ENCODE measurements around the gene FAM200A.
"Not testable (repeated sequence)": the region's sequence is repeated elsewhere in the genome, so short reads cannot be mapped to it uniquely, and the experiment has no call there.

Gene FAM200A

DNA sequence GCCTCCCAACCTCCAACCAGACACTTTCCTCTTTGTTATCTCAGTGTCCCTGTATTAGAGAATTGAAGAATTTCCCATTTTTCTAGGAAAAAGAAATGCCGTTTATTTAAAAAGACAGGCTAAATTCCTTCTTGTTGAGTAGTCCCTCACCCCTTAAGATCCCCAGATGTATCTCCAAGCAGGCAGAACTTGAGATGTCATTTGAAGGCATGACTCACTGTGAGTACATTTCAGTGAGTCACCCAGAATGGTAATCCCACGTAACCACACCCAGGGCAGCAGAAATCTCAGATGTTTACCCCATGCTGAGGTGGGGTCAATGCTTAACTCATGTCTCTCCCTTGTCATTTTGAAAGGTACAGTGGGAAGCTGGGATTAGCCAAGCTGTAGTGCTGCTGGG, 10.9 kb upstream of the FAM200A start:
- ATAC-seq (peak; percentile 68), DNase-seq (peak; percentile 43 to 62)
- Mint-ChIP-seq H3K27me3 (no peaks in the 10 kb centered on the region), H3K27ac (peak overlapping the region; percentile 42 to 47), H3K4me3 (peak overlapping the region; percentile 23 to 59), H3K9me3 (no peaks in the 10 kb centered on the region), H3K4me1 (peaks cover 55% of the 10 kb centered on the region)

DNA sequence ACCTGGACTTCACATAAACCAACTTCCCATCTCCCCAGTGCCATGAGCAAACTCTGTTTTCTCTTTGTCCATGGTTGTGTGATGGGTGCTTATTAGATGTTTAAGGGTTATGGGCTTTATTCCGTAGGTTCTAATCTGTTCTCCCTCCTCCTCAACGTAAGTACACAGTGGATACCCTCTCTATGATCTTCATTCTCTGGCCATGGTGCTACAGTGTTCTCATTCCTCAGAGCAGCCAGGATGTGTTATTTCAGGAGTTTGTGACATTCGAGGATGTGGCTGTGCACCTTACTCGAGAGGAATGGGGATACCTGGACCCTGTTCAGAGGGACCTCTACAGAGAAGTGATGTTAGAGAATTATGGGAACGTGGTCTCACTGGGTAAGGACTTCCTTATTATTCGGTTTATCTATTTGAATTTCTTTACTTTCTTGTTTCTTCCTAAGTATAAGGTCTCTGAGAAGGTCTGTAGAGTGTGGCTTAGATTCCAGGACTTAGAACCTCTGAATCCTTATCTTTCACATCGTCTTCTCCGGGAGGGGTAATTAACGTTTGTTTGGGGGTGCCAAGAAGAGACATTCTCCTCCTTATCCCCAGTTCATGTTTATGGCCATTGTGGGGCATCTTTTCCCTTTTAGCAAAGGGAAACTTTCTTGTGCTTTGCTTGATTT, 10.3 kb upstream of the FAM200A start:
- DNase-seq (no peak), ATAC-seq (no peak)
- Mint-ChIP-seq H3K27ac (peak overlapping the region; percentile 42 to 47), H3K27me3 (no peaks in the 10 kb centered on the region), H3K4me1 (peaks cover 58% of the 10 kb centered on the region), H3K4me3 (peak overlapping the region in 1 of 2 donors; percentile 23), H3K9me3 (no peaks in the 10 kb centered on the region)

DNA sequence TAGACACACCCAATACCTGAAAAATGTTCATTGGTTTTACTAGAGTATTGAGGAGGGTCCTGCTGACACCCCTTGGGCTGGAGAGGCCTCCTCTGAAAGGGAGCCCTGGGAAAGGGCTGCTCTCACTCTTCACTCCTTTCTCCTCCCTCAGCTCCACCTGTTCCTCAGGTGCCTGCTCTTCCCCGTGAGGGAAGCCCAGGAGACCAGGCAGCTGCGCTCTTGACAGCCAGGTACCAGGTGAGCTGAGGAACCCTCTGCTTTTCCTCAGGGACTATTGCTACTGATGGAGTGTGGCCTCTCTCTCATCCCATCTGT, 9.8 kb upstream of the FAM200A start:
- Mint-ChIP-seq H3K27ac (no peak overlapping the region), H3K4me3 (peak overlapping the region in 1 of 2 donors; percentile 8), H3K4me1 (peaks cover 63% of the 10 kb centered on the region), H3K27me3 (no peaks in the 10 kb centered on the region), H3K9me3 (no peaks in the 10 kb centered on the region)
- ATAC-seq: no peak
- no peak for DNase-seq

DNA sequence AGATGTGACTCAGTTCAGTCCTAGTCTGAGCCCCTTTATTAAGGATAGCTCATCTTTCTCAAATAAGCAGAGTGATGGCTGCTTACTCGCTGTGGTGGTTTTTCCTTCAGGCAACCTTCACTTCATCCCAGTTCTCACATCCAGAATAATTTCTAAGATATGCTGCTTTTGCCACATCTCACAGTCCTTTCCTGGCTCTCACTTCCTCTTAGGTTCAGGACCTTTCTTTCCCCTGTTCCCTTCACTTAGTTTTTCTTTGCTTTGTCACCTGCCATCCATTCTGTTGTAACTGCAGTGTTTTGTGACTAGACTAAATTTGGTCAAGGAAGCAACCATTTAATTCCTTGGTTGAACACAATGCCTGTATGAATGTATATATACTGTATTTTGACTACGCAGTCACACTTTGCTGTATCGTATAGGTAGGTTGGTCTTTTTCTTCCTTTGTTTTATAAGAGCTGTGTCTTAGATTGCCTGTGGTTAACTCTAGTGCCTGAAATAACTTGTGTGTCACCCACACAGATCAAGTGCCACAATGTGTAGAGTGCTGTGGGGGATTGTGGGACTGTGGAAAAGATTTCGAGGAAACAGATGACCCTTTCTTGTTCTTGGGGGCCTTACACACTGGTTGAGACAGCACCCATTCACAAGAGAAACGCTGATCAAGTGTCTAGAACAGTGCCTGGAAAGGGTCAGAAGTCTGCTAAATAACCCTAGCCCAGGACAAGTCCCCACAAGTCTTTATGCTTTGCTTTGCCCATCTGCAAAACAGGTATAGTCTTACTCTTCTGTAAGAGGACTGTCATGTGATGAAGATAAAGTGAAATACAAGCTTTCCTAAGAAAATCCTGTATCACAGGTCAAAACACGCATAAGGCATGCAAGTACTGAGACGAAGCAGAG, 9.2 kb upstream of the FAM200A start:
- no peaks in the 10 kb centered on the region for H3K9me3 Mint-ChIP-seq
- H3K4me3 Mint-ChIP-seq: peak overlapping the region; percentile 49 to 100
- H3K4me1 Mint-ChIP-seq: peaks cover 63% of the 10 kb centered on the region
- H3K27me3 Mint-ChIP-seq: no peaks in the 10 kb centered on the region
- peak overlapping the region; percentile 49 to 54 for H3K27ac Mint-ChIP-seq
- ATAC-seq (no peak), DNase-seq (no peak)

DNA sequence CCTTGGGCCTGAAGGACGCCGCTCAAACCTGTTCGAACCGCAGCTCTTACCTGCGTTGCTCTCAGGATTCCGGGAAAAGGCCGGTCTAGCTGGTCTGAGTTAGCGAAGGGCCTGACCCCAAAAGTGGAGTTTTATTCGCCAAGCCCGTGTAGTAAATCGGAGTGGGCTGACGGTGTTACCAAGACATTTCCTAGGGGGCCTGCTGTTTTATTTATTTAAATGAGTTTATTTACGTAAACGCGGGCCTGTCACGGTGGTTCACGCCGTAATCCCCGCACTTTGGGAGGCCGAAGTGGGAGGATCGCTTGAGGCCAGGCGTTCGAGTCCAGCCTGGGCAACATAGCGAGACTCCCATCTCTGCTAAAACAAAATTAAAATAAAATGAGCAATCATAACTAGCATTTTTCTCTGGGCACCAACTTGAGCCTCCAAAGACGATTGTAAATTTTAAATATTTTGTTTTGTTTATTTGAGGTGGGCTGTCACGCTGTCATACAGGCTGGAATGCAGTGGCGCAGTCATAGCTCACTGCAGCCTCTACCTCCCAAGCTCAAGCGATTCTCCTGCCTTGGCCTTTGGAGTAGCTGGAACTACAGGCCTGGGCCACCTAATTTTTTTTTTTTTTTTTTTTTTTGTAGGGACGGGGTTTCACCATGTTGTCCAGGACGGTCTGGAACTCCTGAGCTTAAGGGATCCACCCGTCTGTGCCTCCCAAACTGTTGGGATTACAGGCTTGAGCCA, 7.4 kb upstream of the FAM200A start:
- H3K4me1 Mint-ChIP-seq: peaks cover 65% of the 10 kb centered on the region
- no peak for ATAC-seq
- DNase-seq: no peak
- no peaks in the 10 kb centered on the region for H3K27me3 Mint-ChIP-seq
- no peaks in the 10 kb centered on the region for H3K9me3 Mint-ChIP-seq
- H3K27ac Mint-ChIP-seq: peak overlapping the region; percentile 99 to 100
- H3K4me3 Mint-ChIP-seq: peak overlapping the region; percentile 92 to 100

DNA sequence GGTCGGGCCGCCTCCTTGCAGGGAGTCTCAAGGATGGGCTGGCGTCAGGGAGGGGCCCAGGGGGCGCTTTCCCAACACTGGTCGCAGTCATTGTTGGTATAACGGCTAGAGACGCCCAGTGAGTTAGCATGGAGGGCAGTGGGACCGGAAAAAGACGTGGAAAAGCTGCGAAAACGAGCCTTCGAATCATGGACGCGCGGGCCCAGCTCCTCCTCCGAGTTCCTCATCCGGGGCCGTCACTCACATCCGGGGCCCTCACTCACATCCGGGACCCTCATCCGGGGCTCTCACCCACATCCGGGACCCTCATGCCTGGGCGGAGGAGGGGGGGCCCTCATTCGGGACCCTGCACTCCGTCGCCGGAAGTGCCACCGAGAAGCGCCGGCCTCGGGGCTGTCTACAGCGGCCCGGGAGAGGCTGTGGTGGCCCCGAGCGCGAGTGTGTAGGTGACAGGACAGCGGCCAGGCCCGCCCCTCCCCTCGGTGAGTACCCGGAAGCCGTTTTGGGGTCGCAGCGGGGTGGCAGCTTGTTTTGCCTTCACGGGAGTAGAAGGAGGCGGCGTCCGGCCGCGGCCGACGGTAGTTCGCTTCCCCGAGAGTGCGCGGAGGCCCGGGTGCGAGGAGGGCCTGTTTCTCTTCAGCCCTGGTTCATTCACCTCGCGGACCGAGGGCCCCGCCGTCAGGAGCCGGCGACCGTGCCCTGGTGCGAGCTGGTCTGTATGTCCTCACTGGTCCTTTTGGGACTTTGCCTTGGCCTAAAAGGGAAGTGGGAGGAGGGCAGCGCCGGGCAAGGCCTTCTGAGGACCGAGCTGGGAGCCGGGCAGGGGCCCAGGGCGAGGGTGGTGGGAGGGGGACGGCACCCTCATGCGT, 6.6 kb upstream of the FAM200A start, which contains the start of gene ZNF655:
ZNF655 (plus strand) TSS at position 337 of the 869 bp plus-strand sequence. CDS start 1,918 bp downstream, outside the sequence.
- Mint-ChIP-seq H3K4me3 (peak within 1 kb of the TSS; percentile 92 to 100), H3K4me1 (peaks cover 57% of the 10 kb centered on the region), H3K27ac (peak within 1 kb of the TSS; percentile 99 to 100), H3K27me3 (no peaks in the 10 kb centered on the region), H3K9me3 (no peaks in the 10 kb centered on the region)
- DNase-seq: peak; percentile 91 to 92
- peak; percentile 91 for ATAC-seq

DNA sequence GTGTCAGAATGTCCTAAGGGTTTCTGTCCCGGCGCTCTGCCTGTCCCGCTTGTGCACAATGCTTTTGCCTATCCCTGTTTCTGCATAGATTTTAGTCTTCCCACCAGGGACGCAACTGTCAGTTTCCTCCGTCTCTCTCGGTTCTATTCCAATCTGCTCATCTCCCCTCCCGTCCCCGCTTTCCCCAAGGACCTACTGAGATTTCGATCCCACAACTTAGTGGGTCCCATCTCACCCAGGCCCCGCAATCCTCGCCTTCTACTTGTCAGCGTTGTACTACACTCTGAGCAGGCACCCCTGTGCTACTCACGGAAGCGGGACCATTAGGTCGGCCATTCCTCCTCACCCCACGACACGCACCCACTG, 6.0 kb upstream of the FAM200A start:
- Mint-ChIP-seq H3K9me3 (no peaks in the 10 kb centered on the region), H3K4me1 (peaks cover 57% of the 10 kb centered on the region), H3K27ac (peak overlapping the region; percentile 99 to 100), H3K4me3 (peak overlapping the region; percentile 92 to 100), H3K27me3 (no peaks in the 10 kb centered on the region)
- ATAC-seq (peak; percentile 62), DNase-seq (no peak)

DNA sequence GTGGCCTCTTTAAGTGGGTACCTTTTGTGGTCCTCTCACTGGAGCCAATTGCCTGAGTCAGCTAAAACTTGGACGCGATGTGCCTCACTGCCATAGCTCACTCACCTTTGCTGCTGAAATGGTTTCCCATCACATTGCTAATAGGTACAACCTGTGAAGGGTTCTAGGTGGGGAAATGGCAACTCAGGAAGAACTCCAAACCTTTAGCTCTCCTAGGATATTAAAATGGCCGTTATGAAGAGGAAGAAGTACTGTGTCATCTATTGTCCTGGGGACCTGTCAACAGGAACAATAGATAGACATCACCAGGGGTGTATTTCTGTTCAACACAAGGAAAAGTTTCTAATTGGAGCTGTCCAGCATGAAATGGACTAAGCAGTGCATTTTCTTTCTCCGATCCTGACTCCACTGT, 5.3 kb upstream of the FAM200A start:
- H3K27ac Mint-ChIP-seq: peak overlapping the region; percentile 71 to 86
- peaks cover 52% of the 10 kb centered on the region for H3K4me1 Mint-ChIP-seq
- ATAC-seq (no peak), DNase-seq (no peak)
- no peaks in the 10 kb centered on the region for H3K27me3 Mint-ChIP-seq
- H3K4me3 Mint-ChIP-seq: peak overlapping the region; percentile 92 to 100
- no peaks in the 10 kb centered on the region for H3K9me3 Mint-ChIP-seq

DNA sequence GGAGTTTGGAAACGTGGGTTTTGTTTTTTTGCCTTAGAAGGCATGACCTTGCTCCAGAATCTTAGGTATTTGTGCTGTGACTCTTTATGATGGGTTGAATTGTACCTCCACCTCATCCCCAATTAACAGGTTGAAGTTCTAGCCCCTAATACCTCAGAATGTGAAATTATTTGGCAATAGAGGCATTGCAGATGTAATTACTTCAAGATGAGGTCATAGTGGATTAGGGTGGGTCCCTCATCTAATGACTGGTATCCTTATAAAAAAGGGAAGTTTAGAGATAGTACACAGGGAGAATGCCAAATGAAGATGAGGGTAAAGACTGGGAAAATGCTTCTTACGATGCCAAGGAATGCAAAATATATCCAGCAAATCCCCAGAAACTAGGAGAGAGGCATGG, 3.0 kb upstream of the FAM200A start:
- H3K4me3 Mint-ChIP-seq: no peak overlapping the region
- H3K4me1 Mint-ChIP-seq: peaks cover 43% of the 10 kb centered on the region
- no peak overlapping the region for H3K27ac Mint-ChIP-seq

DNA sequence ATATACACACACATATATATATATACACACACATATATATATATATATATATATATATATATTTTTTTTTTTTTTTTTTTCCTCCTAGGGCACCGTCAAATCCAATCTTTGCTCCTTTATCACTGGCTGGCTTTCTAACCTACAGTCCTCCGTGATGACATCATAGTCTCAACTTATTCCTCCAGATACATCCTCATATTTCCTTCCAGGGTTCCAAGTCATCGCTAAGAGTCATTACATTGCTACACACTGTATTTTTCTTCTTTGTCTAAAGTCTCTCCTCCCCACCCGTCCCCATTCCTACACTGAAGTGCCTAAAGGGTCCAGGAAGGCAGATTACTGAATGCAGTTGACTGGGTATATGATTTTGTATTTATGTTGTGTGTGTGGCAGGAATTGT, 1.1 kb upstream of the FAM200A start:
- peaks cover 43% of the 10 kb centered on the region for H3K4me1 Mint-ChIP-seq
- DNase-seq (no peak), ATAC-seq (no peak)
- H3K27me3 Mint-ChIP-seq: no peaks in the 10 kb centered on the region
- no peaks in the 10 kb centered on the region for H3K9me3 Mint-ChIP-seq
- H3K4me3 Mint-ChIP-seq: no peak overlapping the region
- H3K27ac Mint-ChIP-seq: no peak overlapping the region

More for the DNA sequence above, 3.0 kb upstream of the FAM200A start:
- ATAC-seq: no peak
- no peaks in the 10 kb centered on the region for H3K9me3 Mint-ChIP-seq
- DNase-seq: no peak
- H3K27me3 Mint-ChIP-seq: no peaks in the 10 kb centered on the region

DNA sequence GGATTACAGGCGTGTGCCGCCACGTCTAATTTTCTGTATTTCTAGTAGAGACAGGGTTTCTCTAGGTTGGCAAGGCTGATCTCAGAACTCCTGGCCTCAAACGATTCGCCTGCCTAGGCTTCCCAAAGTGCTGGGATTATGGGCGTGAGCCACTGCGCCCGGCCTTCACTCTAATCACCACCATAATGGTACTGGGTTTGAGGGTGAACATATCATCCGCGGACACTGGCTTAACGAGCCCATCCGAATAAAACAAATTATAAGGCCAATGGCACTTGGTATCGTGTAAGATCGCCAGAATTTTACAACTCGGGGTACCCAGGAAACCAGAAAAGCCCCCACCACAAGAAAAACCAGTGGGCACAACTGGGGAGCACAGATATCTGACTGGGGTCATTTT, 580 bp downstream of the FAM200A start:
- H3K27ac Mint-ChIP-seq: peak overlapping the region; percentile 90 to 96
- H3K27me3 Mint-ChIP-seq: no peaks in the 10 kb centered on the region
- peak overlapping the region; percentile 90 to 91 for H3K4me3 Mint-ChIP-seq
- DNase-seq (no peak), ATAC-seq (no peak)
- H3K4me1 Mint-ChIP-seq: peaks cover 35% of the 10 kb centered on the region
- H3K9me3 Mint-ChIP-seq: no peaks in the 10 kb centered on the region

DNA sequence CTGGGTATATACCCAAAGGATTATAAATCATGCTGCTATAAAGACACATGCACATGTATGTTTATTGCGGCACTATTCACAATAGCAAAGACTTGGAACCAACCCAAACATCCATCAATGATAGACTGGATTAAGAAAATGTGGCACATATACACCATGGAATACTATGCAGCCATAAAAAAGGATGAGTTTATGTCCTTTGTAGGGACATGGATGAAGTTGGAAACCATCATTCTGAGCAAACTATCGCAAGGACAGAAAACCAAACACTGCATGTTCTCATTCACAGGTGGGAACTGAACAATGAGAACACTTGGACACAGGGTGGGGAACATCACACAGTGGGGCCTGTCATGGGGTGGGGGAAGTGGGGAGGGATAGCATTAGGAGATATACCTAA, 2.4 kb downstream of the FAM200A start:
- not testable (repeated sequence) for H3K27ac Mint-ChIP-seq, DNase-seq, H3K27me3 Mint-ChIP-seq, ATAC-seq, H3K4me3 Mint-ChIP-seq, H3K9me3 Mint-ChIP-seq
- peaks cover 24% of the 10 kb centered on the region for H3K4me1 Mint-ChIP-seq

DNA sequence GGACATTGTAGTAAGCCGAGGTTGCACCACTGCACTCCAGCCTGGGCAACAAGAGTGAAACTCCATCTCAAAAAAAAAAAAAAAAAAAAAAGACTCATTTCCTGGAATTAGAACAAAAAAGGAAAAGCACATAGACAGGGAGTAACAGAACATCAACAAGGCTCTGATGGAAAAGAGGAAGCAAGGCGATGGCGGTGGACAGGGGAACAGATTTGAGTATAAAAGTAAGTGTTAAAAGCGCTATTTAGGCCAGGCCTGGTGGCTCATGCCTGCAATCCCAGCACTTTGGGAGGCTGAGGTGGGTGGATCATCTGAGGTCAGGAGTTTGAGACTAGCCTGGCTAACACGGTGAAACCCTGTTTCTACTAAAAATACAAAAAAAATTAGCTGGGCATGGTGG, 6.6 kb downstream of the FAM200A start:
- not testable (repeated sequence) for DNase-seq, H3K4me1 Mint-ChIP-seq, H3K4me3 Mint-ChIP-seq, H3K27me3 Mint-ChIP-seq, H3K27ac Mint-ChIP-seq, ATAC-seq
- peaks cover 15 to 30% of the 10 kb centered on the region in 2 donors for H3K9me3 Mint-ChIP-seq

DNA sequence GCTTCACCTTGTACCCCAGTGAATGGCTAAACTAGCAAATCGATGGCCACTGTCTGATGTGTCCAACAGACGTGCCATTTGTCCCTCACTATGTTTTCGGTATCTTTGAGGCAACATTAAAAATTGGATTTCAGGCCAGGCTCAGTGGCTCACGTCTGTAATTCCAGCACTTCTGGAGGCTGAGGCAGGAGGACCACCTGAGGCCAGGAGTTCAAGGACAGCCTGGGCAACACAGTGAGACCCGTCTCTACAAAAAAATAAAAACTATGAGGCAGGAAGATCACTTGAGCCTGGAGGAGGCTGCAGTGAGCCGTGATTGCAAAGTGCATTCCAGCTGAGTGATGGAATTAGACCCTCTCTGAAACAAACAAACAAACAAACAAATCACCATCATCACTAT, 8.0 kb downstream of the FAM200A start:
- DNase-seq (no peak), ATAC-seq (no peak)
- no peak overlapping the region for H3K27ac Mint-ChIP-seq
- H3K27me3 Mint-ChIP-seq: no peaks in the 10 kb centered on the region
- H3K4me1 Mint-ChIP-seq: no peaks in the 10 kb centered on the region
- H3K9me3 Mint-ChIP-seq: peaks cover 17 to 36% of the 10 kb centered on the region in 2 donors
- H3K4me3 Mint-ChIP-seq: no peak overlapping the region

Data from stimulated activated naive CD8-positive, alpha-beta T cell treated with anti-CD3 and anti-CD28 coated beads, Interleukin-15, amount 100 ng/mL, for 72 hours (primary cell).